ENCODE results near the gene PDXP. TPM values are rescaled to one million over a fixed set of nuclear protein-coding genes. Genes with fewer than 3 reads are reported as not detected.

PDXP gene
- total and polyA plus RNA-seq, 4 donors, result 23.4 to 42.2 (median 28.5) TPM

- no peak for DNase-seq (ENCODE audit: low spot score)
- peaks cover 0 to 7% (median 0%) of the 10 kb centered on the region in 4 donors for H3K4me1 ChIP-seq (ENCODE audit: control insufficient read depth in 4 of 4, insufficient read depth in 4 of 4, low read length in 3 of 4)
- peaks cover 0 to 2% (median 0%) of the 10 kb centered on the region in 4 donors for H3K36me3 ChIP-seq (ENCODE audit: control insufficient read depth in 4 of 4, insufficient read depth in 3 of 4, low read depth in 1 of 4, low read length in 3 of 4)
These were observed 11.2 kb upstream of the PDXP start for GRCh38 chr22:37647317-37647716.

More at GRCh38 chr22:37647317-37647716, 11.2 kb upstream of the PDXP start:
- Histone ChIP-seq H3K9me3 (ENCODE audit: control insufficient read depth in 4 of 4, low read length in 3 of 4) (no peaks in the 10 kb centered on the region), H3K27me3 (ENCODE audit: control insufficient read depth in 4 of 4, insufficient read depth in 4 of 4, low read length in 3 of 4) (no peaks in the 10 kb centered on the region), H3K27ac (ENCODE audit: low read depth in 1 of 2, low read length in 2 of 2) (no peak overlapping the region), H3K4me3 (ENCODE audit: low read depth in 1 of 3, low read length in 3 of 3) (no peak overlapping the region), H3K9ac (ENCODE audit: low read depth in 1 of 2, low read length in 2 of 2) (no peak overlapping the region)
- TF ChIP-seq, protein P1, sequence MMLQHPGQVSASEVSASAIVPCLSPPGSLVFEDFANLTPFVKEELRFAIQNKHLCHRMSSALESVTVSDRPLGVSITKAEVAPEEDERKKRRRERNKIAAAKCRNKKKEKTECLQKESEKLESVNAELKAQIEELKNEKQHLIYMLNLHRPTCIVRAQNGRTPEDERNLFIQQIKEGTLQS (IDR thresholded peaks at IDR 0.05), result no peak
- TF ChIP-seq YY1 (IDR thresholded peaks at IDR 0.05), result no peak
- TF ChIP-seq RAD21 (IDR thresholded peaks at IDR 0.05), result no peak
- TF ChIP-seq NR2F2 (IDR thresholded peaks at IDR 0.05), result no peak
- no peak for TF ChIP-seq JUND (IDR thresholded peaks at IDR 0.05)
- TF ChIP-seq RXRA (IDR thresholded peaks at IDR 0.05), result no peak
- TF ChIP-seq, protein P2, sequence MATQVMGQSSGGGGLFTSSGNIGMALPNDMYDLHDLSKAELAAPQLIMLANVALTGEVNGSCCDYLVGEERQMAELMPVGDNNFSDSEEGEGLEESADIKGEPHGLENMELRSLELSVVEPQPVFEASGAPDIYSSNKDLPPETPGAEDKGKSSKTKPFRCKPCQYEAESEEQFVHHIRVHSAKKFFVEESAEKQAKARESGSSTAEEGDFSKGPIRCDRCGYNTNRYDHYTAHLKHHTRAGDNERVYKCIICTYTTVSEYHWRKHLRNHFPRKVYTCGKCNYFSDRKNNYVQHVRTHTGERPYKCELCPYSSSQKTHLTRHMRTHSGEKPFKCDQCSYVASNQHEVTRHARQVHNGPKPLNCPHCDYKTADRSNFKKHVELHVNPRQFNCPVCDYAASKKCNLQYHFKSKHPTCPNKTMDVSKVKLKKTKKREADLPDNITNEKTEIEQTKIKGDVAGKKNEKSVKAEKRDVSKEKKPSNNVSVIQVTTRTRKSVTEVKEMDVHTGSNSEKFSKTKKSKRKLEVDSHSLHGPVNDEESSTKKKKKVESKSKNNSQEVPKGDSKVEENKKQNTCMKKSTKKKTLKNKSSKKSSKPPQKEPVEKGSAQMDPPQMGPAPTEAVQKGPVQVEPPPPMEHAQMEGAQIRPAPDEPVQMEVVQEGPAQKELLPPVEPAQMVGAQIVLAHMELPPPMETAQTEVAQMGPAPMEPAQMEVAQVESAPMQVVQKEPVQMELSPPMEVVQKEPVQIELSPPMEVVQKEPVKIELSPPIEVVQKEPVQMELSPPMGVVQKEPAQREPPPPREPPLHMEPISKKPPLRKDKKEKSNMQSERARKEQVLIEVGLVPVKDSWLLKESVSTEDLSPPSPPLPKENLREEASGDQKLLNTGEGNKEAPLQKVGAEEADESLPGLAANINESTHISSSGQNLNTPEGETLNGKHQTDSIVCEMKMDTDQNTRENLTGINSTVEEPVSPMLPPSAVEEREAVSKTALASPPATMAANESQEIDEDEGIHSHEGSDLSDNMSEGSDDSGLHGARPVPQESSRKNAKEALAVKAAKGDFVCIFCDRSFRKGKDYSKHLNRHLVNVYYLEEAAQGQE (IDR thresholded peaks at IDR 0.05), result no peak
- no peak for TF ChIP-seq HNF4G (IDR thresholded peaks at IDR 0.05)
- TF ChIP-seq TAF1 (conservative IDR thresholded peaks at IDR 0.05), result no peak
- TF ChIP-seq SP1 (IDR thresholded peaks at IDR 0.05), result no peak
- TF ChIP-seq FOXA1 (IDR thresholded peaks at IDR 0.05), result no peak
- TF ChIP-seq FOXA2 (IDR thresholded peaks at IDR 0.05), result no peak
- TF ChIP-seq CTCF (IDR thresholded peaks at IDR 0.05; ENCODE audit: low read depth, low read length, missing input control), result no peak
- no peak for TF ChIP-seq MAX (IDR thresholded peaks at IDR 0.05)
- no peak for TF ChIP-seq ZBTB33 (IDR thresholded peaks at IDR 0.05)
- no peak for TF ChIP-seq HNF4A (conservative IDR thresholded peaks at IDR 0.05)
- no peak for TF ChIP-seq EGR1 (IDR thresholded peaks at IDR 0.05; ENCODE audit: low read depth in 2 of 2)
- no peak for TF ChIP-seq GABPA (IDR thresholded peaks at IDR 0.05 in 1 of 2, conservative IDR thresholded peaks at IDR 0.05 in 1 of 2)
- WGBS, result 96% methylated on average over 9 of the region's 9 CpGs

Measured in liver (tissue), 9 donors.